SK-N-MC (cell line): Measurements from ENCODE around the gene SCGB3A1.

Source experiments
- EZH2 ChIP-seq: fragments of 200-600 bp; sonication (generic); IDR thresholded peaks from one replicate; pipeline ENCODE4 v1.6.1; 2017; ENCODE audit warnings: antibody characterized with exemption
- FOXP2 ChIP-seq: optimal IDR thresholded peaks from 2 replicates; pipeline ENCODE3; 2011; ENCODE audit warnings: mild to moderate bottlenecking, moderate library complexity; ENCODE audit not compliant: insufficient read depth; ENCODE audit errors: extremely low read length, control extremely low read depth
- POLR2AphosphoS5 ChIP-seq: IDR thresholded peaks from 2 replicates; pipeline ENCODE4 v1.6.1; 2012; ENCODE audit warnings: mild to moderate bottlenecking, low read depth, low read length, borderline replicate concordance

DNA sequence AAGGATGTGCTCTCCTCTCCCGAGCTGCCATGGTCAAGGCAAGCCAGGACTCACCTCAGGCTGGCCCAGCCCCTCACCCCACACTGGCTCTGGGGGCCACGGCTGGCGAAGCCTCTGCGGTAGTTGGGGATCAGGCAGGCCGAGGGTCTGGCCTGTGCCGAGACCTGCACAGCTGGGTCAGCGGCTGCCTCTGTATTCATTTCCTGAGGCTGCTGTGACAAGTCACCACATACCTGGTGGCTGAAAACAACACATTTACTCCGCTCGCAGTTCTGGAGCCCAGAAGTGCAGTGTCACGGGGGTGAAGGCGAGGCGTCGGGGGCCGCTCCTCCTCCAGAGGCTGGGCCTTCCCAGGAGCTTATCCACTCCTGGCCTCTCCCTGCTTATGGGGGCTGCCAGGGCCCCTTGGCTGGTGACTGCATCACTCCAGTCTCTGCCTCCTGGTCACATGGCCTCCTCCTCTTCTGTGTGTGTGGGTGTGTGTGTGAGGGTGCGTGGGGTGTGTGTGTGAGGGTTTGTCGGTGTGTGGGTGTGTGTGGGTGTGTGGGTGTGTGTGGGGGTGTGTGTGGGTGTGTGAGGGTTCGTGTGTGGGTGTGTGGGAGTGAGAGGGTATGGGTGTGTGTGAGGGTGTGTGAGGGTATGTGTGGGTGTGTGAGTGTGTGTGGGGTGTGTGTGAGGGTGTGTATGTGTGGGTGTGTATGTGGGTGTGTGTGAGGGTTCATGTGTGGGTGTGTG, 3.2 kb upstream of the SCGB3A1 start:
- TF ChIP-seq EZH2 = no peak
- TF ChIP-seq POLR2AphosphoS5 = no peak
- no peak for TF ChIP-seq FOXP2
